ENCODE data around the gene UBASH3B.

The UBASH3B gene

DNA sequence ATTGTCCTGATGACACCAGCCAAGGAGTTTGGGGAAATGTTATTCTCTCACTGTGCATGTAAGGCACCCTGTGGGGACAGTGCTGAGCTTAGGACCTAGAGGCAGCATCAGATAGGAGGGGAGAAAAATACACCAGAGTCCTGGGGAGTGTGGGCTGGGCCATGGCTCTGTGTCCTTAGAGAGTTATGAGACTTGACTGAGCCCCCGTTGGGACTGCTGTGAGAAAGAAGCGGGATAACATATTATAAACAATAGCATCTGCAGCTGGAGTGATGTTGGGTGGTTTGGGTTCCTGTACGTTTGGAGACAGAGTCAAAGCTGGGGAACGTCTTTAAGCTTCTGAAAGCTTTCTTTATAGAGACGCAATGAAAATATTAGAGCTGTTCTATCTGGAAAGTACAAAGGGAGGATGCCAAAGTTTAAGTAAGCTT lies 91.8 kb downstream of the UBASH3B start:
- no peak overlapping the region for H3K27ac ChIP-seq

DNA sequence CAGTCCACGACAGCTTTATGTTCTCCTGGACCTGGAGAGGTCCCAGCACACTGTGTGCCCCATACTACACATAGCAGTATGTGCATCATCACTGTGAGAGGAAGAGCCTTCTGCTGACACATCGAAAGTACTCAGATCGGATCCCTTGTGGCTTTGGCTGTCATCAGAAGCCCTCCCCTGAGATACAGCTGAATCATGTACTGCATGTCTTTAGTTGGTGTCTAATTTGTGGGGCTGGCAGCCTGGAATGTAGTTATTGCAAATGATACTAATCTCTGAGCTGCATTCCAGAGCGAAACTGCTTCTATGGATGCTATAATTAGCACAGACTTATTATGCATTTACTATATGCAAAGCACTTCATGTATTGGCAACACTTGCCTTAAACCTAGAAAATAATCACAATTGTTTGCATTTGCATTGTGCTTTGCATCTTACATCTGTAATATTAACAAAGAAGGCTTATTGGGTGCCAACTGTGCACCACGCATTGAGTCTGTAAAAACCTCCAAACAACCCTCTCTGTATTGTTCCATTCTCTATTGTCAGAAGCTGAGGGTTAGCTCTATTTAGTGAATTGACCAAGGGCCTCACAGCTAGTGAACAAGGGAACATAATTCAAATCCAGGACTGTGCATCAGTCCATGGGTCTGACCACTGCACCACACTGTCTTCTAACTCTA lies 93.6 kb downstream of the UBASH3B start:
- H3K27ac ChIP-seq = no peak overlapping the region
- no peak for TF ChIP-seq ZFX (IDR thresholded peaks at IDR 0.05; ENCODE audit: borderline replicate concordance)
- TF ChIP-seq, protein P1, sequence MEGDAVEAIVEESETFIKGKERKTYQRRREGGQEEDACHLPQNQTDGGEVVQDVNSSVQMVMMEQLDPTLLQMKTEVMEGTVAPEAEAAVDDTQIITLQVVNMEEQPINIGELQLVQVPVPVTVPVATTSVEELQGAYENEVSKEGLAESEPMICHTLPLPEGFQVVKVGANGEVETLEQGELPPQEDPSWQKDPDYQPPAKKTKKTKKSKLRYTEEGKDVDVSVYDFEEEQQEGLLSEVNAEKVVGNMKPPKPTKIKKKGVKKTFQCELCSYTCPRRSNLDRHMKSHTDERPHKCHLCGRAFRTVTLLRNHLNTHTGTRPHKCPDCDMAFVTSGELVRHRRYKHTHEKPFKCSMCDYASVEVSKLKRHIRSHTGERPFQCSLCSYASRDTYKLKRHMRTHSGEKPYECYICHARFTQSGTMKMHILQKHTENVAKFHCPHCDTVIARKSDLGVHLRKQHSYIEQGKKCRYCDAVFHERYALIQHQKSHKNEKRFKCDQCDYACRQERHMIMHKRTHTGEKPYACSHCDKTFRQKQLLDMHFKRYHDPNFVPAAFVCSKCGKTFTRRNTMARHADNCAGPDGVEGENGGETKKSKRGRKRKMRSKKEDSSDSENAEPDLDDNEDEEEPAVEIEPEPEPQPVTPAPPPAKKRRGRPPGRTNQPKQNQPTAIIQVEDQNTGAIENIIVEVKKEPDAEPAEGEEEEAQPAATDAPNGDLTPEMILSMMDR (IDR thresholded peaks at IDR 0.05) = no peak

More for the DNA sequence above, 91.8 kb downstream of the UBASH3B start:
- no peak for TF ChIP-seq ZFX (IDR thresholded peaks at IDR 0.05; ENCODE audit: borderline replicate concordance)
- TF ChIP-seq, protein P1 (IDR thresholded peaks at IDR 0.05) = no peak

DNA sequence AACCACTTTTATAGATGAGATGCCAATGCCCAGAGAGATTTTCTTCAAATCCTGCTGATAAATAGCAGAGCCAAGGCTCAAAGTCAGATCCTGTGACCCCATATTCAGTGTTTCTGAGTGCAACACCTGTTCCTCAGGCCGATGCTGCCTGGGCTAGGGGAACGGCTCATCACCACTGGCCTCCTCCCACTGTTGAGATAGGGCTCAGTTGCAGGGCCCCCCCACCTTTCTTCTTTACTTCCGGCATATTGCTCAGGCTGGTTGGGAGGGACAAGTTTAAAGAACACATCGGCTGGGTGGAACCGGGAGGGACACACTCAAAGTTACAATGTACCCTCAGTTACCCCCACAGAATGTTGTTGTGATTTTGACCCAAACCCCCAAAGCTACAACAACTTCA lies 94.5 kb downstream of the UBASH3B start:
- H3K27ac ChIP-seq = no peak overlapping the region

DNA sequence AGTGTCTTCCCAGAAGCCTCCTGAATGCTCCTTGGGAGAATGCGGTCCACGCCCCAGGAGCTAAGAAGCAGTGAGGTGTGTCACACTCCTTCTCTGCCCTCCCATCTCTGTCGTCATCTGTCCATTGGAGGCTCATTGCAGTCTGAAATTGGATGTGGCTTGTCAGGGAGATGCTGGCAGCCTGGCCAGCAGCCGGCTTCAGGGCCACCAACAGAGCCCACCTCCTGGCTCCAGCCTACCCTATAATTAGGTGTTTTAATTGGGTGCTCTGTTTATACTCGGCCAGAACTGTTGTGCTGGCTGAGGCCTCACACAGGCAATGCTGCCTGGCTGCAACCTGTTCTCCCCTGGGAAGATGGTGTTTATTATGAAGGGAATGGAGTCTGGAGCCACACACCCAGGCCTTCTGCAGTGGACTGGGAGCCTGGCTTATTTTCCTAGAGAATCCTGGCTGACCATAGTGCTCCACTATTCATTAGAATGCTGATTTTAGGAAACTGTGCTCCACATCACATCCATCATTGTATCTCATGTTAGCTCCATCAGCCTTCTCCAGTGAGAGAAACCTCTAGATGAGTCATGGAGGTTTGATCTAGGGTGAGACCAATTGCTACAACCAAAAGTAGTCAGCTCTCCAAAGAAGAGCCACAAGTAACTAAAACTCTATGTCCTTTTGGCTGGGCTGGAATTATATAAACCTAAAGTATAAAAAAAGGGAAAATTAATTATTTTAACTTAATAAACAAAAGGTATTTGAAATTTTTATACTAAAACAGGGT lies 96.0 kb downstream of the UBASH3B start:
- H3K27ac ChIP-seq = no peak overlapping the region
- TF ChIP-seq, protein P1 (IDR thresholded peaks at IDR 0.05) = no peak
- no peak for TF ChIP-seq ZFX (IDR thresholded peaks at IDR 0.05; ENCODE audit: borderline replicate concordance)

More for the DNA sequence above, 94.5 kb downstream of the UBASH3B start:
- TF ChIP-seq ZFX (IDR thresholded peaks at IDR 0.05; ENCODE audit: borderline replicate concordance) = no peak
- TF ChIP-seq, protein P1 (IDR thresholded peaks at IDR 0.05) = no peak

DNA sequence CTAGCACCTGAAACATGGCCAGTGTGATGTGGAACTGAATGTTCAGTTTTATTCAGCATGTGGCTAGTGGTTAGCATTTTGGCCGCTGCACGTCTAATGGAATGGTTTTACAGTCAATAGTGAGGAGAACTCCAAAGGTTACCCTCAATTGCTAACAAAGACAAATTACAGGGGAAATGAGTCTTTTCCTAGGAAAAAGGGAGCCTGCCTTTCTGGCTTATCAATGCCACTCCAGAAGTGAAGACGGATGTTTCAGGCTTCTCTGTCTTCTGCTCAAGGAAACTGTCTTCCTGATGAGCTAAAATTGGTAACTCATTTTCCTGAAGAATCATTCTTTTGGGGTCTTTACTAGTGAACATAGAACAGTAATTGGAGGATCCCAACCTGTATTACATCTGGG lies 98.5 kb downstream of the UBASH3B start:
- no peak overlapping the region for H3K27ac ChIP-seq

DNA sequence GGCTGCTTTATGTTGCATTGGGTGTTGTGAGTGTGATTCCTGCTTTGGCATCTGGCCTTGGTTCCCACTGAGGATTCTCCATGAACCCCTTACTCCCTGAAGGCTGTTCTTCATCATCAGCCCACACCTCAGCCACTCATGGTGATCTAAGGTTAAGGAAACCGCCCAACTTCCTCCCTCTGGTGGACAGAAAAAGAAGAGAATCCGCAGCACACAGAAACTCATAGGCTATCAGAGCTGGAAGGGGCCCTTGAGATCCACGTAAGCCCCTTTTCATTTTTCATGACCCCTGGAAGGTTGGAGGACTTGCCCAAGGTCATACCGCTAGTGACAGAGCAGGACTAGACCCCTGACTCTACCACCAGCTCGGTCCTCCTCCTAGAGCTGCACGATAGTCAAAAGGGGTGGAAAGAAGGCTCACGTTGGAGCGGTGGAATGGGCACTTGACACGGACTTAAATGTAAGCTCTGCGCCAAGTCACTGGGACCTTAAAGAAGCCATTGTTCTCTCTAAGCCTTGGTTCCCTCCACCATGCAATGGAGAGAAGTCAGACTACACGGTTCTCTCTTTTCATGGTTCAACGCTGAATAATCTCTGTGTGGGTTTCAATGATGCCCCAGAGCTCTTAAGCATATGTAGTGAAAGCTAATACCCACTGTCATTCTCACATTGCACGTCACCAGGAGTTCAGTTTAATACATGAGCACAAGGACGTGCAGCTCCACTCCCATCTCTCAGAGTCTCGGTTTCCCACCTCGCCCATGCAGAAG lies 99.2 kb downstream of the UBASH3B start:
- H3K27ac ChIP-seq = no peak overlapping the region

More for the DNA sequence above, 98.5 kb downstream of the UBASH3B start:
- TF ChIP-seq ZFX (IDR thresholded peaks at IDR 0.05; ENCODE audit: borderline replicate concordance) = no peak
- TF ChIP-seq, protein P1 (IDR thresholded peaks at IDR 0.05) = no peak

More for the DNA sequence above, 99.2 kb downstream of the UBASH3B start:
- TF ChIP-seq, protein P1 (IDR thresholded peaks at IDR 0.05) = peak; percentile 22; the same call in 1 of the 2 replicates
- no peak for TF ChIP-seq ZFX (IDR thresholded peaks at IDR 0.05; ENCODE audit: borderline replicate concordance)
